Measurements from ENCODE around the gene SGTA. TPM values are rescaled to one million over a fixed set of nuclear protein-coding genes. Genes with fewer than 3 reads are reported as not detected.

SGTA gene
- total and polyA plus RNA-seq, 2 experiments from 2014 or later, result 71.6 to 102 TPM

- H4K20me1 ChIP-seq (replicated peaks; ENCODE audit: insufficient read depth), result peaks cover 13% of the 10 kb centered on the region; the same call in 1 of the 2 replicates
- H2AFZ ChIP-seq, result no peak overlapping the region
- H3K4me1 ChIP-seq (ENCODE audit: insufficient read depth), result no peaks in the 10 kb centered on the region
- peaks cover 27% of the 10 kb centered on the region for H3K36me3 Mint-ChIP-seq (ENCODE audit: low read depth)
- H3K36me3 ChIP-seq (ENCODE audit: insufficient read depth), result peaks cover 6% of the 10 kb centered on the region; the same call in 1 of the 2 replicates
- H3K27ac ChIP-seq (ENCODE audit: low read depth), result no peak overlapping the region
- H3K4me1 Mint-ChIP-seq, result no peaks in the 10 kb centered on the region
- peaks cover 38% of the 10 kb centered on the region for H3K79me2 ChIP-seq (replicated peaks; ENCODE audit: insufficient read depth)
- H3K9me2 ChIP-seq (ENCODE audit: insufficient read depth), result no peaks in the 10 kb centered on the region
- no peak overlapping the region for H3K4me3 Mint-ChIP-seq
- no peaks in the 10 kb centered on the region for H3F3A ChIP-seq (replicated peaks; ENCODE audit: low read depth)
- no peak overlapping the region for H3K4me2 ChIP-seq
- DNase-seq (ENCODE audit: low spot score), result no peak
- H3K27me3 ChIP-seq (ENCODE audit: insufficient read depth), result no peaks in the 10 kb centered on the region
- H3K9me3 Mint-ChIP-seq, result no peaks in the 10 kb centered on the region
- TF ChIP-seq NANOG (IDR thresholded peaks at IDR 0.05; ENCODE audit: borderline replicate concordance), result no peak
- TF ChIP-seq ZNF462 (CRISPR knock-in tag; IDR thresholded peaks at IDR 0.05), result no peak
- TF ChIP-seq JUNB (IDR thresholded peaks at IDR 0.05; ENCODE audit: unreplicated experiment), result no peak
- no peak for TF ChIP-seq POLR2AphosphoS5 (IDR thresholded peaks at IDR 0.05; ENCODE audit: low read depth)
- no peak for TF ChIP-seq ZNF114 (CRISPR knock-in tag; IDR thresholded peaks at IDR 0.05)
- H3K27me3 Mint-ChIP-seq (ENCODE audit: insufficient read depth, low read depth, poor library complexity), result peaks cover 14% of the 10 kb centered on the region
- ATAC-seq, result no peak
- no peak overlapping the region for H3K27ac Mint-ChIP-seq
- H3K4me3 ChIP-seq, result no peak overlapping the region
These were observed 13.9 kb downstream of the SGTA start for GRCh38 chr19:2769218-2769617.

- no peaks in the 10 kb centered on the region for H3K4me1 ChIP-seq (ENCODE audit: insufficient read depth)
- DNase-seq (ENCODE audit: low spot score) (no peak), ATAC-seq (no peak)
- H3F3A ChIP-seq (replicated peaks; ENCODE audit: low read depth), result no peaks in the 10 kb centered on the region
- peaks cover 34% of the 10 kb centered on the region for H3K79me2 ChIP-seq (replicated peaks; ENCODE audit: insufficient read depth)
- no peaks in the 10 kb centered on the region for H3K27me3 ChIP-seq (ENCODE audit: insufficient read depth)
- H2AFZ ChIP-seq, result no peak overlapping the region
- Mint-ChIP-seq H3K4me3 (no peak overlapping the region), H3K27me3 (ENCODE audit: insufficient read depth, low read depth, poor library complexity) (peaks cover 14% of the 10 kb centered on the region), H3K4me1 (no peaks in the 10 kb centered on the region), H3K9me3 (no peaks in the 10 kb centered on the region), H3K27ac (no peak overlapping the region), H3K36me3 (ENCODE audit: low read depth) (peaks cover 32% of the 10 kb centered on the region)
- peaks cover 9% of the 10 kb centered on the region; the same call in 1 of the 2 replicates for H3K36me3 ChIP-seq (ENCODE audit: insufficient read depth)
- H4K20me1 ChIP-seq (replicated peaks; ENCODE audit: insufficient read depth), result peaks cover 10% of the 10 kb centered on the region; the same call in 1 of the 2 replicates
- H3K4me3 ChIP-seq, result no peak overlapping the region
- no peak overlapping the region for H3K4me2 ChIP-seq
- peak in 1 of 2 experiments; percentile 34; a peak in 2 of 4 replicates for TF ChIP-seq CTCF (conservative IDR thresholded peaks at IDR 0.05; ENCODE audit: low read depth in 2 of 2)
- TF ChIP-seq CREB1 (CRISPR knock-in tag; IDR thresholded peaks at IDR 0.05; ENCODE audit: low read depth), result no peak
- H3K9me2 ChIP-seq (ENCODE audit: insufficient read depth), result no peaks in the 10 kb centered on the region
- no peak overlapping the region for H3K27ac ChIP-seq (ENCODE audit: low read depth)
These were observed 14.5 kb downstream of the SGTA start for GRCh38 chr19:2768365-2769132.
